Globus pallidus (tissue), 1 donor: ENCODE measurements around the gene APBA2.

Source experiments
- DNase-seq: peaks from one replicate; pipeline ENCODE4 v3.0.0-alpha.2; 2015; ENCODE audit warnings: low spot score

The APBA2 gene

DNA sequence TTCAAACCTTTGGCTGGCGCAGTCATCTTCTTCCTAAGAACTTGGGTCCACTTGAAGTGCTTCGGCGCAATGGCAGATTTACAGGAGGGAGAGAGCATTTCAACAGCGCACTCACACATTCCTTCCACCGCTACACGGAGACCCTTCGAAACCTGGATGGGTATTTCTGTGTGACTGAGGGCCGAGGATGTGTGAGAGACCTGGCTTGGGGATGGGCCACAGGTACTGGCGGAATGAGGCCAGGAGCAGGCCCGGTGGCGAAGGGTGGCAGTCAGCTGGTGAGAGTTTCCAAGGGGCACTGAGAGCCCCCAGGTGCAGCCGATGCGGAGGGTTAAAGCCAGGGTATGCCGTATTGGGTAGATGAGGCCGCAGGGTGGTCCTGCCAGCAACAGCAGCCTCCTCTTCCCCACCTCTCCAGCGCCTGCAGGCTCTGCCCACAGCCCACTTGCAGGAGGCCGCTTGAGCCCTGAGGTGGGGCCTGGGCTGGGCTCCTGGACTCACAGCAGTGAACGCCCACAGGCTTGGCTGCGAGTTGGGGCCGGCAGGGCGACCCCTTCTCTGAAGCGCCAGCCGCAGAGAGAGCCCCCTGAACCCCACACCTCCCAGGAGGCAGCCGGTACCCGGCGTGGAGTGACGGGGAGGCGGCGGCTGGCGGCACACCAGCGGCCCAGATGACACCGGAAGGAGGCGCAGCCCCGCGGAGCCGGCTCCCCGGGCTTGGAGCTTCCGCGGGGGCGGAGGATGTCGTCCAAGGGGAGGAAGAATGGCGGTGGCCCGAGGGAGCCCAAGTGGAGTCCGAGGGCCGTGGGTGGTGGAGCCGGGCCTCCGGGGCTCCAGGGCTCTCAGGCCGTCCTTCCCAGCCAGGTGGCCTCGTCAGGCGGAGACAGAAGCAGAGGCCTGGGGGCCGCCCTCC lies 217.4 kb downstream of the APBA2 start:
- DNase-seq = no peak

DNA sequence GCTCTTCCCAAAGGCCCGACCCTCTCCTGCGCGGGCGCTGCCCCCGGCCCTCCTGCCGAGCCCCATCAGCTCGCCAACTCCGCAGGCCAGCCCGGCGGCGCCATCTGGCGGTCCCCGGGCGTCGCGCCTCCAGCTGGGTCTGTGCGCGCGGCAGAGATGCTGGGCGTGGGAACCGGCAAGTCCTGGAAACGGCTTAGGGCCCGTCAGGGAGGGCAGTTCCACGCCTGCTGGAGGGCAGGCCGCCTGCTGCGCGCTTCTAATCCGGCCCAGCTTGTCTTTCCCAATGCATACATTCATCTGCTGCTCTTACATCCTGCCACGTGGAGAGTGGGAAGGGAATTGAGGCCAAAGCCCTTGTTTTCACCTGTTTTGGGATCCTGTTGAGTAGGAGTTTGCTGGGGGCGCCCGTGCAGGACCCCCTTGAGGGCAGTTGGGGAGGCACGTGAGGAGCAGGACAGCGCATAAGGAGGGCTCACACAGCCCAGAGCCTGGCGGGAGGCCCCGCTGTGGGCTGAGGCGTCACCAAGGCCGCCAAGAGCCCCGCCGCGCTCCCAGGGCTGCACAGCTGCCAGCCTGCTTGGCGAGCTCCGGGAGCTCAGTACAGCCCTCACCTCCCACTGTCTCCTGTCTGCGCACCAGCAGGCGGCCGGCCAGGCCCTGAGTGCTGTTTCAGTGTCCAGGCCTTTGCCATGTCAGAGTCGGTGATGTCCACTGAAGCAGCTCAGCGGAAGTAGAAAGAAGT lies 218.2 kb downstream of the APBA2 start:
- peak; percentile 77 for DNase-seq

DNA sequence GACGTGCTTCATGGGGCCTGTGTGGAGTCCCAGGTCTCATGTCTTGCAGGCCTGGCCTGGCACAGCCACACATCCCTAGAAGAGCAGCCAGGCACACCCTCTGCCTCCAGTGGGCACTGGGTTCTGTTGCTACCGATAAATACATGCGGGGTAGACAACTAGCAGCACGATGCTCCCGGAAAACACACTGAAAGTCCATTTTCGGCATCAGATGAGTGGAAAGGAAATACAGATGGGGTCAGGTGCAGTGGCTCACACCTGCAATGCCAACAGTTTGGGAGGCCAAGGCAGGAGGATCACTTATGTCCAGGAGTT lies 218.7 kb downstream of the APBA2 start:
- DNase-seq = no peak

GRCh38 chr15:29105151-29105854 lies 219.5 kb downstream of the APBA2 start:
- no peak for DNase-seq

GRCh38 chr15:29106116-29106515 lies 220.3 kb downstream of the APBA2 start:
- DNase-seq = no peak

DNA sequence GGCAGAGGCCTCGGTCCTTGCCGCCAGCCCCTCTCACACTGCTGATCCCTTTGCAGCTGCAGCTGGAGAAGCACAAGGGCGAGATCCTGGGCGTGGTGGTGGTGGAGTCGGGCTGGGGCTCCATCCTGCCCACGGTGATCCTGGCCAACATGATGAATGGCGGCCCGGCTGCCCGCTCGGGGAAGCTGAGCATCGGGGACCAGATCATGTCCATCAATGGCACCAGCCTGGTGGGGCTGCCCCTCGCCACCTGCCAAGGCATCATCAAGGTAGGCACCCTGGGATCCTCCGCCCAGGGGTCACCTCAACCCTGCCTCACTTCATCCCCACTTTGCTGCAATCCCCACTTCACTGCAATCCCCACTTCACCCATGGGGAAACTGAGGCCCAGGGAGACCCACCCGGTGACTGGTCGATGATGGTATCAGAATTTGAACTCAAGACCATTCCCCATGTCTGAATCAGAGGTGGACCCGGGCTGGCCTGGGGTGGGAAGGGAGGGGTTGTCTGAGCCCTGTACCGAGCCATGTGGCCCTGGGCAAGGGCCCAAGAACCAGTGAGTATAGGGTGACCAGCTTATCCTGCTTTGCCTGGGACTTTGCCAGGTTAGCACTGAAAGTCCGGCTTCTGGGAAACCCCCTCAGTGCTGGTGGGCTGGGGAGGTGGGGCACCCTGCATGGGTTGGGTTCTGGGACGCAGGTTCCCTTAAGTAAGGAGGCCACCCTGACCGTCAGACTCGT lies 220.9 kb downstream of the APBA2 start:
- no peak for DNase-seq

DNA sequence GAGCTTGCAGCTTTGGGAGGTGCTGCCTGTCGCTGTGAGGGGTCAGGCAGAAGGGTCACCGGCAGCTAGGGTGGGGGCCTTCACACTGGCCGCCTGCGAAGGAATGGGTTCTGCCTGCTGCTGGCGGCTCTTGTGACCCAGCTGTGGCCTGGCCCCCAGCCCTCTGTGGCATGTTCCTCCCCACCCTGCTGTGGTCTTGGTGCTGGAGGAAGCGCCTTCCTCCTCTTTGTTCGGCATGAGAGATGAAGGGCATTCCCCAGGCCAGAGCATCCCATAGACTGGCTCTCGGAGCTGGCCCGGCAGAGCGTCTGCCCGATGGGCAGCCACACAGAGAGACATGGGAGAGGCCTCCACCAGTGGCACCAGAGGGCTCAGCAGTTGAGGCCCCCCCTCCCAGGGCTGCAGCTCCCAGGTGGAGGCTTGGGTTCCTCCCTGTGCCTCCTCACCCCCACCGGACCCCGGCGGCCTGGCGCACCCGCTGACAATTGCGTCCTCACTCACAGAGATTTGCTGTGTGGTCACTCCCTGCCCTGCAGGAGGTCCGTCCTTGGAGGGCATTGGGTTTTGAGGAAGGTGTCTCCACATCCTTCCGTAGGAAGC lies 221.6 kb downstream of the APBA2 start:
- DNase-seq = no peak

DNA sequence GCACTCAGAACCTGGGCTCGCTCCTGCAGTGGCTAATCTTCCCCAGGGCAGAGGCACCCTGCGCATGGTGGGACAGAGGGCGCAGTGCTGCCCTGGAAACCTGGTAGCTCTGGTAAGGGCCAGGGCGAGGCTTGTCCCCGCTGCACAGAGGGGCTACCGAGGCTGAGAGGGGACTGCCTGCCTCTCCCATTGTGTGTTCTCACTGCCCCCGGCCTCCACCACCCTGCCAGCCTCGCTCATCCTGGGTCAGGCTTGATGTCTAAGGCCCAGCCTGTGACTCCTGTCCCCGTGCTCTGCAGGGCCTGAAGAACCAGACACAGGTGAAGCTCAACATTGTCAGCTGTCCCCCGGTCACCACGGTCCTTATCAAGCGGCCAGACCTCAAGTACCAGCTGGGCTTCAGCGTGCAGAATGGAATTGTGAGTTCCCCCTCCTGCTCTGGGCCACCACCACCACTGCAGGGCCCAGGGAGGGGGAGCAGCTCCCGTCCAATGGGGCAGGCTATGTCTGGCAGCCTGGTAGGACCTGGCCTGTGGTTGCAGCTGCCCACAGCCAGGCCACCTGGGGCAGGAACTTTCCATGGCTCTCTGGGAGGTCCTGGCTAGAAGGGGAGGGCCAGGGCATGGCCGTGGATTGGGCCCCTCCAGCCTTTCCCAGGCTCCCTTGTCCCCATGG lies 222.3 kb downstream of the APBA2 start:
- DNase-seq = no peak

- DNase-seq = no peak
Observed at GRCh38 chr15:29109762-29110161, 224.0 kb downstream of the APBA2 start.

DNA sequence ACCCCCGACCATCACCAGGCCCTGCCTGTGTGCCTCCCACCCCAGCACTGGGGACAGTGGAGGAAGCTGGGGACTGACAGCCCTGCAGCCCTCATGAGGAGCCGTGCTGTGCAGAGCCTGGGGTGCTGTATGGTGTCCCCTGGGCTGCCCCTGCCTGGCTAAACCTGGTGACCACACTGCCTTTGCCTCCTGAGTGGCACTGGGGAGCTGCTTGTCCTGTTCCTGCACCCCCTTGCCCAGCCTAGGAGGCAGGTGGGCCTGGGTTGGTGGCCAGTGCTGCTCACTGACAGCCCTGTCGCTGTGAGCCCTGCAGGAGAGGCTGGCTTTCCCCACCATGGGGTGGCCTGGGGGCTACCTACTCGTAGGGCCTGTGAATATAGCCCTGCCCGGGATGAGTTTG lies 224.4 kb downstream of the APBA2 start:
- no peak for DNase-seq

GRCh38 chr15:29110733-29111132 lies 225.0 kb downstream of the APBA2 start:
- no peak for DNase-seq

- DNase-seq = no peak
Observed at GRCh38 chr15:29111705-29112281, 226.0 kb downstream of the APBA2 start.

DNA sequence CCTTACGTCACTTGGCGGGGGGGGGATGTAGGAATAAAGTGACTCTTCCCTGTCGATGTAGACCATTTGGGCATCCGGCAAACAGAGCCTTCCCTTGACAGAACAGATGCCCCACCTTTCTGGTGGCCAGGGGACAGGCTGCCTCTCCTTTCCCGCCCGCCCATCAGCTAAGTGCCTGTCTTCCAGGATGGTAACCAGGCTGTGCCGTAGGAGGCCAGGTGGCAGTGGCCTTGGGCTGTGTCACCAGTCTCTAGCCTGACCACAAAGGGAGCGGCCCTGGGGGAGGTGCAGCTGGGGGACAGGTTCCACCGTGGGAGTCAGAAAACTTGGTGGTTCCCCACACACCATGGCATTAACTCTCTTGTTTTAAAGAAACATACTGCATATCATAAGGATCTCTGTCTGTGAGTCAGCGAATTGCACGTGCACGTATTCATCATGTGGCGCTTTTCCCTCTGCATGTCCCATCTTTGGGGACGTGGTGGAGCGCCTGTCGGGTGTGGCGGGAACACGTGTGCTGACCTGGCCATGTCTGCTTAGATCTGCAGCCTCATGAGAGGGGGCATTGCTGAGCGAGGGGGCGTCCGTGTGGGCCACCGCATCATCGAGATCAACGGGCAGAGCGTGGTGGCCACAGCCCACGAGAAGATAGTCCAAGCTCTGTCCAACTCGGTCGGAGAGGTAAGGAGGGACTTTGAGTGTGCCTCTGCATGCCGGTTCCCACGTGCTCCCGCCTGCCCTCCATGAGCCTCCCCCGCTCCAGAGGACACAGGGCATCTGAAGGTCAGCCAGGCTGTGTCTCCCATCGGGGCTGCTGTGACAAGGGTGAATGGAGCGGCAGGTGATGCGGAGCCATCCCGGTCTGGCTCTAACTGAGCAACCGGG lies 227.8 kb downstream of the APBA2 start:
- DNase-seq = no peak

DNA sequence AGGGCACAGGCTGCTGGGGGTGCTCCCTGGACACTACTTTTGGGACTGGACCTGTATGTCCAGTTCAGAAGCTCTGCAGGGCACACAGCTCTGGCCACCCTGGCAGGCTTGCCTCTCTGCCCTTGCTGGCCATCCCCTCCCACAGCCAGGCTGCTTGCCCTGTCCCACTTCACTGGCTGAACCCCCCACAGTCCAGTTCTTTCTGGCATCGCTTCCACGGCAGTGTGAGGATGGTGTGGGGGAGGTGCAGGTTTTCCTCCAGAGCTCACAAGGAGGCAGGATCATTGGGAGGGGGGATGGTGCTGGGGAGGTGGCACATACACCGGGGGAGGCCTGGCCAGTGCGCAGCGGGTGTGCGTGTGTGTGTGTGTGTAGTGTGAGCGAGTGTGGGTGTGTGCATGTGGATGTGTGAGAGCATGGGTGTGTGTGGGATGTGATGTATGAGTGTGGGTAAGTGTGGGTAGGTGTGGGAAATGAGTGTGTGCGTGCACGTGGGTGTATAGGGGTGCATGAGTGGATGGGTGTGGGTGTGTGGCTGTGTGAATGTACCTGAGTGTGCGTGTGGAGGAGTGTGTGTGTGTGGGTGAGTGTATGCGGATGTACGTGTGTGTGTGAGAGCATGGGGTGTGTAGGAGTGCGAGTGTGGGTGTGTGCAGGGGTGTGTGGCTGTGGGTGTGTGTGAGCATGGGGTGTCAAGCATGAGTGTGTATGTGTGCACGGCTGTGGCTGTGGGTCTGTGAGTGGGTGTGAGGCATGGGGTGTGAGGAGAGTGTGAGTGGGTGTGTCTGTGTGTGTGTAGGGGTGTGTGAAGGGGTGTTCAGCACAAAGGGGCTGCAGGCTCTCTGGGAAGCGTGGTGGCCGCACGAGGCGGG lies 228.7 kb downstream of the APBA2 start:
- DNase-seq = no peak

DNA sequence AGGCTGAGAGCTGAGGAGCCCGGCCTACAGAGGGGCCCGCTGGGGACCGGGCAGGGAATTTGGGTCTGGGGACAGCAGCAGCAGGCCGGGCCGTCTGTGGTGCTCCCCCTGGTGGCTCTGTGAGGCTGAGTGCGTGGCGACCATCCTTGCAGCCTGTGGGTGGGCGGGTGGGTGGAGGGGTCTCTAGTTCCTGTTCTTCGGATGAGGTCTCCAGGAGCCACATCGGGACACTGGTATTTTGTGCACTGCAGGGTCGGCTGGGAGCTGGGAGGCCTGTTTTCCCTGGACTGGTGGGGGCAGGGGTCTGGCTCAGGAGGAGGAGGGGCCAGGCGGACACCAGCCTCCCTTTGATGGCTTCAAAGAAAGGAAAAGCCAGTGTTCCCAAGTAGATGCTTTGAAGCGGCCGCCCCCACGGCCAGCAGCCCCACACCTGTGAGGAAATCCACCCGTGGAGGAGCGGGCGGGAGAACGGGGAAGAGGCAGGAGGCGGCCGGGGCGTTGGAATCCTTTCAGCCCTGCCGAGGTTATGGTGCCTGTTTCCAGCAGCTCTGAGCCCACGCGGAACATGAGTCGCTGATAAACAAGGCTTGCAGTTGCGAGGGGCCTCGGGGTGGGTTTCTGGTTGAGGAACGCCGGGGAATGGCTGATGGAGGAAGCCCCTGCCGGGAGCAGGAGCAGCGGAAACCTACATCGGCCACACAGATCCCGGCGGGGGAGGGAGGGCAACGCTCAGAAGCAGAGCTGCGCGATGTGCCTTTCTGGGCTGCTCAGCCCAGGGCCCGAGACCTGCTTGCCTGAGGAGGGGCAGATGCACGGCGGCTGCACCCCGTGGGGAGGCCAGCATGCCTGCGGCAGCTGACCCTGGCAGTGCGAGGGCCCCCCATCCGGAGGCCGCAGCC lies 229.6 kb downstream of the APBA2 start:
- DNase-seq = no peak

DNA sequence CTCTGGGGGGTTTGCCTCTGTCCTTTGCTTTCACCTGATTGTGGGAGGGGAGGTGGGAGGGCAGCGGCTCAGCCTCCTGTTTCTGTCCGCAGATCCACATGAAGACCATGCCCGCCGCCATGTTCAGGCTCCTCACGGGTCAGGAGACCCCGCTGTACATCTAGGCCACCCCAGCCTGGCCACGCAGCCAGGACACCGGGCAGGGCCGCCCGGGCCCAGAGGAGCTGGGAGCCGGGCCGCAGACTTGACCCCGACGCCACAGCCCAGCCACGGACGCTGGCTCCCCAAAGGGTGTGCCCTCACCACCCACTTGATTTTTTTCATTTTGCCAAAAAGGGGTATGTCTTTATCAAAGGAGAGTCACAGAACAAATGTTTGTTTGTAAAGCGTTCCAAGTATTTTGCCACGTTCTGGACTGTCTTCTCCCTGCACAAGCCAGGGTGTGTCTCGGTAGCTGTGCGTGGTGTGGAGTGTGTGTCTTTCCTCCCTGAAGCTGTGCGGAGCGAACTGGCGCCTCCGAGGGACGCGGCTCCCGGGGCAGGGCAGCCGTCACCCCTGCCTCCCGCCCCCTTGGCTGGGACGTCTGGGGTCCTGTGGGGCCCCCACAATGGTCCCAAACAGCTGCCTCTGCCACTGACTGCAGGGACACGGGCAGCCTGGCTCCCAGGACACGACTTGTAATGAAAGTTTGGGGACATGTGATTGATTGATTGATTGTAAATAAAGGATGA lies 231.4 kb downstream of the APBA2 start:
- no peak for DNase-seq

DNA sequence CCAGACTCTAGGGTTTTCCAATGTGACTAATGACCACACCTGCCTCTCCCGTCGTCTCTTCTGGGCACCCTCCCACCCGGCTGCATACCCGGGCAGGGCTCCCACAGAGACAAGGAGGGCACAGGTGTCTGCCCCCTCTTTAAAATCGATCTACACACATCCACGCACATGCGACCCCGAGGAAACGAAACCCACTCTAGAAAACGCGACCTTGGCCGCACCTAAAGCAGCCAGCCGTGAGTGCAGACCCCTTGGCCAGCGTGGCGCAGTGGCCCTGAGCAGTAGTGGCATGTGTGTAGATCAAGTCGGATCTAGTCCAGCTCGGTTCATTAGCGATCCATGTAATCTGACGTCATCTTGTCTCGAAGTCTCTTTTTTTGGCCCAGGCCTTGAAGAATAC lies 232.0 kb downstream of the APBA2 start:
- no peak for DNase-seq
